ENCODE results near the gene NAPSA.
A peak's percentile ranks its signal among the peaks of the same experiment; 100 is the strongest.

The NAPSA gene

DNA sequence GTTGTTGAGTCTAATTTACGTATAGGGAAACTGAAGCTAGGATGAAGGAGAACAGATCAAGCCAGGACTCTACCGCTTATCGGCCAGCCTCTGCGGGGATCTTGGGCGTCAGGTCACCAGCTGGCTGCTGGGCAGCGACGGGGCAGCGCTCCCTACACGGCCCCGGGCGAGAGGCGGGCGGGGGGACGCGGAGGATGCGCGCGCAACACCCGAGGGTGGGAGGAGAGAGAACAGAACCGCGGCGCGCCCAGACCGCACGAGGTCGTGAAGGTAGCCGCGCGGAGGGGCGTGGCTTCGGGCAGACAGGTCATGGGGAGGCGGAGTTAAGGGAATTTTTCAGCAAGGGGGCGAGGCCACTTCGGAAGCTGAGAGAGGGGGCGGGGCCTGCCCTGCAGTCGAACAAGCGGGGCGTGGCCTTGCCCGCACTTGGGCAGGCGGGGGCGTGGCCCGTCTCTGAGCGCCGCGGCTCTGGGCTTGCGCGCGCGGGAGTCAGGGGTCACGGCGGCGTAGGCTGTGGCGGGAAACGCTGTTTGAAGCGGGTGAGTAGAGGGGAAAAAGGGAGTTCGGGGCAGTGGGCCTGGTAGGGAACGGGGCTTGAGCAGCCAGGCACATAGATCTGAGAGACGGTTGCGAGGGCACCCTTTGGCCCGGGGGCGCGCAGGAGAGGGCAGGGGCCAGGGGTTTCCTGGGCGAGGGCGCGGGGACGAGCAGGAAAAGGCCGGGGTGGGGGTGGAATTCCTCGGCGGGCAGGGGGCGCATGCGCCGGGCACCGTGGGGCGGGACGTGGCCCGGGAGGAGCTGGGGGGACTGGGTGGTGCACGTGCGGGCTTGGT, 18.6 kb upstream of the NAPSA start, which contains the start of gene POLD1:
TSS of gene POLD1 (plus strand) at position 496 of the 833 bp plus-strand sequence. CDS start 14,505 bp downstream, outside the sequence.
- DNase-seq (ENCODE audit: low read depth) = peak; percentile 98

DNA sequence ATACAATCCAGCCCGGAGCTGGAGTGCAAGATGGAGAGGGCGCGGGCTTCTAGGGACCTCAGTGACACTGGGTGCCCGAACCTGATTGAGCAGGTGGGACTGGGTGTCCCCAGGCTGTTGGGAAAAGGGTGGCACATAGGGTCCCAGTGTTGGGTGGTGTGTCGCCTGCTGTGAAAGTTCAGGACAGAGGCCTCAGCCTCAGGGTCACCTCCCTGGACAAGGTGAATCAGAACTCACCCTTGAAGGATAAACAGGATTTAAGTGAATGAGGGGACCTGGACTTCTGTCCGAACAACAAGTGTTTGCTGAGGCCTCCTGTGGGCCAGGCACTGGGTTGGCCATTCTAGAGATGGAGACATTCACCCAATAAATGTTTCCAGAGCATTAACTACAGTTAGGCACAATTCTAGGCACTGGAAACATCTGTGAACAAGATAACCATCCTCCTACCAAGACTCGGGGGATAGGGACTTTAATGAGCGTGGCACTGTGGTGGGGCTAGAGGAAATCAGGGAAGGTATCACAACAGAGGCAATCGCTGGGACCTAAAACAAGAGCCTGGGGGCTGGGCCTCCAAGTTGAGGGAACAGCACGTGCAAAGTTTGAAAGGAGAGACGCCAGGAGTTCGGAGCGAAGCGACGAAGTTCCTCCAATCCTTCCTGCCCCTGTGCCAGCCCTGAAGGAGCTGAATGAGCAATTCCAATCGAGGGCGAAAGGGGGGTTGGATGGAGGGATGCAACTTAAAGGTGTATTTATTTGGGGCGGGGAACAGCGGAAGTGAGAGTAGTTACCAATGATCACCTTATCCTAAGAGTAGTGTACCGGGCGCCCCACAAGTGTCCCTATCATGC, 17.8 kb upstream of the NAPSA start:
- DNase-seq (ENCODE audit: low read depth) = no peak

DNA sequence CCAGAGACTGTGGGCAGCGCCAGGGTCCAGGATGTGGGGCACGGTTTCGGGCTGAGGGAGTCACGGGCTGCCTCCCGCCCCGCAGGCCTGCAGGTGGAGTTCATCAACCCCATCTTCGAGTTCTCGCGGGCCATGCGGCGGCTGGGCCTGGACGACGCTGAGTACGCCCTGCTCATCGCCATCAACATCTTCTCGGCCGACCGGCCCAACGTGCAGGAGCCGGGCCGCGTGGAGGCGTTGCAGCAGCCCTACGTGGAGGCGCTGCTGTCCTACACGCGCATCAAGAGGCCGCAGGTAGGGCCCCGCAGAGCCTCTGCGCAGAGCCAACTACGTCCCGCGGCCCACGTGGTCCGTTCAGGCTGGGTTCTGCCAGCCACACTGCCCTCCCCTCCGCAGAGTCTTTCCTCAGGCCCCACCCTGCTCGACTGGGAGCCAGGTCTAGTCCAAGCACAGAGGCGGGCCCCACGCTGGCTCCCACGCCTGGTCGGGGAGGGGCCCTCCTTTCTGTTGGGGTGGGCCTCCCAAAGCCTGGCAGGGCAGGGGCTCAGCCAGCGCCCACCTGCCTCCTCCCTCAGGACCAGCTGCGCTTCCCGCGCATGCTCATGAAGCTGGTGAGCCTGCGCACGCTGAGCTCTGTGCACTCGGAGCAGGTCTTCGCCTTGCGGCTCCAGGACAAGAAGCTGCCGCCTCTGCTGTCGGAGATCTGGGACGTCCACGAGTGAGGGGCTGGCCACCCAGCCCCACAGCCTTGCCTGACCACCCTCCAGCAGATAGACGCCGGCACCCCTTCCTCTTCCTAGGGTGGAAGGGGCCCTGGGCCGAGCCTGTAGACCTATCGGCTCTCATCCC, 16.7 kb upstream of the NAPSA start:
- no peak for DNase-seq (ENCODE audit: low read depth)

DNA sequence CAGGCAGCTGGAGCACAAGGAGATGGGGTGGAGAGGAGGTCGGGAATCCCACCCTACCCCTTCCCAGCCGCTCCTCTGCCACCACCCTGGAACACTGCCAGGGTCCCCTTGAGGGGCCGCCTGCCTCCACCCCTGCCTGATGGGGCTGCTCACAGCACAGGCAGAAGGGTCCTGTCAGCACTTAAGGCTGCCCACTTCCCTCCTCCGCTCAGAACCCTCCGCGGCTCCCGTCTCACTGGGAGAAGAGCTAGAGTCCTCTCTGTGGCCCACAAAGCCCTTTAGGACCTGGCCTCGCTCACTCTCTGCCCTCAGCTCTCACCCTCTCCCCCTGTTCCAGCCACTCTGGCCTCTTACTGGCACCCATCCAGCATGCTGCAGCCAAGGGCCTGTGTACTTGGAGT, 15.3 kb upstream of the NAPSA start:
- DNase-seq (ENCODE audit: low read depth) = no peak

DNA sequence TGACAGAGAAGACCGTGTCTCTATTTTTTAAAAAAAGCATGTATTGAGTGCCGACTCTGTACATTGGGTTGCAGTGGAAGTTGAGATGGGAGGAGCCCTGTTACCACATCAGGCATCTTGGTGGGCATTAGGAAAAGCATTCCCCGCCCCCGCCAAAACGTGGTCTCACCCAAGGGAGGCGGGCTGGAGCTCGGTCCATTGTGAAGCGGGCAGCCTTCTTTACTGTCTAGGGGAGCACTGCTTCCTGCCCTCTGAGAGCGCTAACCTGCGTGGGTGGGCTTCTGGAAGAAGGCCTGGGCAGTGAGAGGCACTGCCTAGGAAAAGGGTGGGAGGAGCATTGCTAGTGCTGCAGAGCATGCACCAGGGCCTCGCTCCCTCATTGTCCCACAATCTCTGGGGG, 14.7 kb upstream of the NAPSA start:
- DNase-seq (ENCODE audit: low read depth) = no peak

DNA sequence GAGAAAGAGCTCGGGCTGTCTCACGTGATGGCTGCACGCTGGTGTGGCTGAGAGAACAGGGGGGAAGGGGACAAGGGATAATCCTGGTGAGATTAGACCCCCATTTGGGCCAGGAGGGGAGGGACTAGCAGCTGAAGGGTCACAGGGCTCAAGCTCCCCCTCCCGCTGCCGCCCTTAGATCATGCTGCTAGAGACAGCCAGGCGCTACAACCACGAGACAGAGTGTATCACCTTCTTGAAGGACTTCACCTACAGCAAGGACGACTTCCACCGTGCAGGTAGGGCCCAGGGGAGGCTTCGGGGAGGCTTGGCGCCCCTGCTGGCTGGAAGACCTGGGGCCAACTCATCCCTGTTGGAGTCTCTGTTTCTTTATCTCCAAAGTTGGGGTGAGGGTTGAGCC, 14.2 kb upstream of the NAPSA start:
- no peak for DNase-seq (ENCODE audit: low read depth)

DNA sequence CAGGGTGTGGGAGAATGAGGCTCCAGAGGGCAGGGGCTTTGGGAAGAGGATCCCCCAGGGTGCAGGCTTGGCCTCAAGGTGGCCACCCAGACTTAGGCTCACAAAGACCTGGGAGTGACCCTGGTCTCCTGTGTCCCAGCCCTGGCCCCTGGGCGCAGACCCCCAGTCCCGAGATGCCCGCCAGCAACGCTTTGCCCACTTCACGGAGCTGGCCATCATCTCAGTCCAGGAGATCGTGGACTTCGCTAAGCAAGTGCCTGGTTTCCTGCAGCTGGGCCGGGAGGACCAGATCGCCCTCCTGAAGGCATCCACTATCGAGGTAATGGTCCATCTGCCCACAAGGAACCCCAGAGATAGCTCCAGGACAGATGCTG, 13.4 kb upstream of the NAPSA start:
- no peak for DNase-seq (ENCODE audit: low read depth)

DNA sequence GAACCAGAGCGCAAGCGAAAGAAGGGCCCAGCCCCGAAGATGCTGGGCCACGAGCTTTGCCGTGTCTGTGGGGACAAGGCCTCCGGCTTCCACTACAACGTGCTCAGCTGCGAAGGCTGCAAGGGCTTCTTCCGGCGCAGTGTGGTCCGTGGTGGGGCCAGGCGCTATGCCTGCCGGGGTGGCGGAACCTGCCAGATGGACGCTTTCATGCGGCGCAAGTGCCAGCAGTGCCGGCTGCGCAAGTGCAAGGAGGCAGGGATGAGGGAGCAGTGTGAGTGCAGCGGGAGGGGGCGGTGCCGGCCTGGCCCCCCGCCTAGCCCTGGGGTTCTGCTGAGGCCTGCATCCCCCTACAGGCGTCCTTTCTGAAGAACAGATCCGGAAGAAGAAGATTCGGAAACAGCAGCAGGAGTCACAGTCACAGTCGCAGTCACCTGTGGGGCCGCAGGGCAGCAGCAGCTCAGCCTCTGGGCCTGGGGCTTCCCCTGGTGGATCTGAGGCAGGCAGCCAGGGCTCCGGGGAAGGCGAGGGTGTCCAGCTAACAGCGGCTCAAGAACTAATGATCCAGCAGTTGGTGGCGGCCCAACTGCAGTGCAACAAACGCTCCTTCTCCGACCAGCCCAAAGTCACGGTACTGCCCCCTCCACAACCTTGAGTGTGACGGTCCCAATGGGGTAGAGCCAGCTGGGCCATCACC, 12.9 kb upstream of the NAPSA start:
- no peak for DNase-seq (ENCODE audit: low read depth)

DNA sequence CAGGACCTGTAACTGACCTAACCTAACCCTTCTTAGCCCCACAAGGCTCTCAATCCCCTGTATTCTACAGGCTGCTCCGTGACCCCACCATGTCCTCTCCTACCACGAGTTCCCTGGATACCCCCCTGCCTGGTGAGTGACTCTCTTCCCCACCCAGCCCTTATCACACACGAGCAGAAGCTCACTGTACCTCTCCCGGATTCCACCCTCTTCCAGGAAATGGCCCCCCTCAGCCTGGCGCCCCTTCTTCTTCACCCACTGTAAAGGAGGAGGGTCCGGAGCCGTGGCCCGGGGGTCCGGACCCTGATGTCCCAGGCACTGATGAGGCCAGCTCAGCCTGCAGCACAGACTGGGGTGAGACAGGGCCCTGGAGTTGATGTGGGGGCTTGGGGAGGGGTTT, 12.1 kb upstream of the NAPSA start:
- DNase-seq (ENCODE audit: low read depth) = no peak

- no peak for DNase-seq (ENCODE audit: low read depth)
Observed at GRCh38 chr19:50377051-50377461, 11.6 kb upstream of the NAPSA start.

GRCh38 chr19:50376166-50377050, 11.0 kb upstream of the NAPSA start, which contains the start of gene NR1H2:
TSS of gene NR1H2 (plus strand) at chr19:50376457. CDS start at chr19:50377606, 1,149 bp downstream.
- DNase-seq (ENCODE audit: low read depth) = peak; percentile 97

DNA sequence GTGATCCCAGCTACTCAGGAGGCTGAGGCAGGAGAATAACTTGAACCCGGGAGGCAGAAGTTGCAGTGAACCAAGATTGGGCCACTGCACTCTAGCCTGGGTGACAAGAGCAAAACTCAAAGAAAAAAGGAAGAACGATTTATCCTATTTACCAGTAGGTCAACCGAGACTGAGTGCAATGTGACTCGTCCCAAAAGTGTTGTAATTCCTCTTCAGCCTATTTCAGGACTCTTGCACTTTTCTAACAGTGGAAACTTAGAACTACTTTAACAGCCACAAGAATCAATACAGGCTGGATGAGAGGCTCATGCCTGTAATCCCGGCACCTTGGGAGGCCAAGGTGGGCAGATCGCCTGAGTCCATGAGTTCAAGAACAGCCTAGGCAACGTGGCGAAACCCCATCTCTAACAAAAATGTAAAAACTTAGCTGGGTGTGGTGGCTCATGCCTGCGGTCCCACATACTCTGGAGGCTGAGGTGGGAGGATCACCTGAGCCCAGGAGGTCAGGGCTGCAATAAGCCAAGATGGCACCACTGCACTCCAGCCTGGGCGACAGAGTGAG, 6.6 kb upstream of the NAPSA start:
- no peak for DNase-seq (ENCODE audit: low read depth)

DNA sequence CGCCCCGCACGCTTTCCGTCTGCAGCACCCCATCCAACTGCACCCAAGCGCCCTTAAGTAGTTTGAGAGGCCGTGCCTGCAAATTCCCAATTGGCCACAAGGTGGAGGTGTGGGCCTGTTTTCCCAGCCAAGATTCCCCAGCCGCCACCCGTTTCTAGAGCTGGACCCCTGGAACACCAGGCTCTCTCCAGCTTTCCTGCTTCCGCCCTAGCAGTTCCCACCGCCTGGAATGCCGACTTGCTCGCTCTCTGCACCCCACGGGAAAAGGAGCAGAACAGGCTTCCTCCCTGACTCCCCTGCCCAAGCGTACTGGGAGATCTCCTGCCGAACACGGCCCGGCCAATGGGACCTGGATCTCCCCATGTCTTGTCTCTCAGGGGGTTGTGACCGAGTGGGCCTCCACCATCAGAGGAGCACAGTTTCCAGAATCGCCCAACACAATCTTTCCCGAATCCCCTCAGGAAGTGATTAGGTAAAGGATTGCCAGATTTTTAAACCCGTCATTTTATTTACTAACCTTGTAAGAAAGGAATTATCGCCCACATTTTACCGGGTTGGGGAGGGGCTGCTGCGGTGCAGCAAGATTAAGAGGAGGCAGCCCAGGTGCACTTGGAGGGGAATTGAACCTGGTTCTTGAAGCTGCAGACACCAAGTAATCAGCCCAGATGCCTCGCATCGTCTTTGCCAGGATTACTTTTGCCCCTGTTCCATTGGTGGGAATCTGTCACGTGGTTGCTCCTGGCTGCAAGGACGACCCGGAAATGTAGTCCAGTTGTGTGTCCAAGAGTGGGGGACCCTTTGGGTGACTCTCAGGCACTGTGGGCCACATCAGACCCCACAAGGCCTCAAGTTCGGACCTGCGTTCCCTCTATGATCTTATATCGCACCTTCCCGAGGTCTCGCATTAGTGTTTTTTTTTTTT, 3.5 kb upstream of the NAPSA start:
- DNase-seq (ENCODE audit: low read depth) = peak; percentile 90

DNA sequence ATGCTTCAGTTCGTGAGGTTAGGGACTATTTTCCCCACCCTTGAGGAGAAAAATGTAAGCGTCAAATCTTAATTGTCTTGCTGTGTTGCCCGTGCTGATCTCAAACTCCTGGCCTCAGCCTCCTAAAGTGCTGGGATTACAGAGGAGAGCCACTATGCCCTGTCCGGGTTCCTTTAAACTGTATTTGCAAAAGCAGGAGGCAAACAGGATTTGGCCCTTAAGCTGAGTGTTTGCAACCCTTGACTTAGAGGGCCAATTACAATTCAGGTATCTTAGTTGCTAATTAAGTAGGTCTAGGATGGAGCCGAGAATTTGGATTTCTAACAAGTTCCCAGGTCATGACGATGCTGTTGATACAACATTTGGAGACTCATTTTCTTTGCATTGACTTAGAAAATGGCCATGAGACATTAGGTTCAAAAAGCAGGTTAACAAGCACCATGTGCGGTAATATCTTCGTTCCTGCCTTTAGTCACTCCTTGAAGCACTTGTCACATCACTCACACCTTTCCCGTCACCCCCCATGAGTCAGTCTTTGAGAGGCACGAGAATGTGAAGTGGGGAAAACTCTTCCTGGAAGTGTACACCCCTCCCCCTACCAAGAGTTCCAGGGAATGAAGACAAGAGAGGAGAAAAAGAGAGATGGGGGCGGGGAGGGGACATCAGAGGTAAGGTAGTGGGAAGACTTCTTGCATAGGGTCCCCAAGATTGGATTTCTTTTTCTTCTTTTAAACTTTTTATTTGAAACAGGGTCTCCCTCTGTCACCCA, 2.6 kb downstream of the NAPSA start:
- DNase-seq (ENCODE audit: low read depth) = no peak

GRCh38 chr19:50362030-50362412, 3.4 kb downstream of the NAPSA start:
- DNase-seq (ENCODE audit: low read depth) = no peak

DNA sequence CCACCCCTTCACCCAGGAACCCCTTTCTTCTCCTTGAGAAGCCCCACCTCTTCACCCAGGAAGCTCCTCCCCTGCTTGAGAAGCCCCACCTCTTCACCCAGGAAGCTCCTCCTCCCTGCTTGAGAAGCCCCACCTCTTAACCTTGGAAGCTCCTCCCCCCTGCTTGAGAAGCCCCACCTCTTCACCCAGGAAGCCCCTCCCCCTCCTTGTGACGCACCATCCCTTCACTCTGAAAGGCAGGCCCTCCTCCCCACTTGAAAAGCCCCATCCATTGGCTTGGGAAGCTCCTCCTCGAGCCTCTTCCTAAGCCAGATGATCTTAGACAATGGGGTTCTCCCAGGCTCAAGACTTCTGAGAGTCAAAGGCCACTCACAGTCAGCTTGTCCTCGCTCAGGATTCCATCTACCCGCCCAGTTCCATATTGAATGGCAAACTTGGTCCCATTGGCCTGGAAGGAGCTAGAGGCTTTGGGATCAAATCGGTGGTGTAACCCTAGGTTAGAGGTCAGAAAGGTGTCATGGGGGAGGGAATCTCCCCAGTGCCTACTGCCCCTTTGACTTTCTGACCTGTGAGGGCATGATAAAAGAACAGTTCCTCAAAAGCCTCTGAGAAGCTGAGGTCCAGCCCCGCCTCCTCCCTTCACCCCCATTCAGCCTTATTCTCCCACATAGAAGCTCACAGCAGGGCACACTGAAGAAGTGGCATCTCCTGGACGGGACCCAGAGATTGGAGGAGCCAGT, 4.0 kb downstream of the NAPSA start:
- DNase-seq (ENCODE audit: low read depth) = peak; percentile 6

DNA sequence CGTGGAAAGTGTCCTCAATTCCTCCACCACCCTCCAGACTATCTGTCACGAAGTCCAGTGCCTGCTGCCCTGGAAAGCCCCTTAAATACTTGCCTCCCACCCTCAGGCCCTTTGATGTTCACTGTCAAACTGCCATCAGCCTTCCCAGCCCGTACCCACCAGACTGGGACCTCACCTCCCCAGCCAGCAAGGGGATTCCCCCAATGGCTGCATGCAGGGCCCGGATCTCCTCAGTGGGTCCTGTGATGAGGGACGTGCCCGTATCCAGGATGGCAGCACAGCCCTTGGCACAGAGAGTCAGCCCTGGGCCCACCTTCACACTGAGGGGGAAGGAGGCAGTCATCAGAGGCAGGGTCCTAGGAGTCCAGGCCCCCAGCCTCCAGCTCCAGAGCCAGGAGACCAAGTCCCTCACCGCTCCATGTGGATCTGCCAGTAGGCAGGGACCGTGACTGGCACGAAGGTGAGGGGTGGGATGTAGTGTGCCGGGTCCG, 6.1 kb downstream of the NAPSA start:
- no peak for DNase-seq (ENCODE audit: low read depth)
